Right atrium auricular region (tissue), 2 donors: ENCODE measurements around the gene PLET1. TPM values are rescaled to one million over a fixed set of nuclear protein-coding genes. Genes with fewer than 3 reads are reported as not detected.

Experiments
- DNase-seq: peaks from one replicate; pipeline ENCODE4 v3.0.0-alpha.2; 2019; ENCODE audit warnings: low spot score
- H3K27ac ChIP-seq, 2 donors: fragments of 200-600 bp; sonication (generic); 1 replicate in 1 of 2; 2 replicates in 1 of 2; pipeline ENCODE4 v1.5.1; 2016 to 2019
- H3K27me3 ChIP-seq, 2 donors: fragments of 200-600 bp; sonication (generic); one replicate each; pipeline versions ENCODE4 v1.5.1 to v1.6.0; 2017 to 2019
- H3K36me3 ChIP-seq: fragments of 200-600 bp; sonication (generic); one replicate; pipeline ENCODE4 v1.5.1; 2016
- H3K4me1 ChIP-seq, 2 donors: fragments of 200-600 bp; sonication (generic); one replicate each; pipeline versions ENCODE4 v1.5.1 to v1.6.0; 2017 to 2019
- H3K4me3 ChIP-seq, 2 donors: fragments of 200-600 bp; sonication (generic); 1 replicate in 1 of 2; 2 replicates in 1 of 2; pipeline ENCODE4 v1.5.1; 2017 to 2019; ENCODE audit warnings: mild to moderate bottlenecking in 1 of 2, moderate library complexity in 1 of 2
- H3K9me3 ChIP-seq, 2 donors: fragments of 200-600 bp; sonication (generic); one replicate each; pipeline ENCODE4 v1.5.1; 2019
- CTCF ChIP-seq, 2 donors: fragments of 200-600 bp; sonication (generic); IDR thresholded peaks; one replicate each; pipeline ENCODE4 v1.5.1; 2019; ENCODE audit warnings: antibody characterized with exemption in 2 of 2
- total RNA-seq, 2 donors: library from RNA; depleted of rRNA; stranded (reverse); fragments of >200 nt; gene quantifications; one replicate each; pipeline ENCODE4 v1.1.0, GENCODE V29; 2016

PLET1 gene
- total RNA-seq, 2 donors from 2014 or later, result not detected

- no peaks in the 10 kb centered on the region for H3K9me3 ChIP-seq
- H3K4me1 ChIP-seq, result no peaks in the 10 kb centered on the region
- DNase-seq, result no peak
- no peak for TF ChIP-seq CTCF (IDR thresholded peaks at IDR 0.05)
- no peaks in the 10 kb centered on the region for H3K36me3 ChIP-seq
- H3K4me3 ChIP-seq, result no peak overlapping the region
- H3K27ac ChIP-seq, result no peak overlapping the region
- H3K27me3 ChIP-seq, result no peaks in the 10 kb centered on the region
These were observed 5.5 kb downstream of the PLET1 start for GRCh38 chr11:112255067-112255720.

DNA sequence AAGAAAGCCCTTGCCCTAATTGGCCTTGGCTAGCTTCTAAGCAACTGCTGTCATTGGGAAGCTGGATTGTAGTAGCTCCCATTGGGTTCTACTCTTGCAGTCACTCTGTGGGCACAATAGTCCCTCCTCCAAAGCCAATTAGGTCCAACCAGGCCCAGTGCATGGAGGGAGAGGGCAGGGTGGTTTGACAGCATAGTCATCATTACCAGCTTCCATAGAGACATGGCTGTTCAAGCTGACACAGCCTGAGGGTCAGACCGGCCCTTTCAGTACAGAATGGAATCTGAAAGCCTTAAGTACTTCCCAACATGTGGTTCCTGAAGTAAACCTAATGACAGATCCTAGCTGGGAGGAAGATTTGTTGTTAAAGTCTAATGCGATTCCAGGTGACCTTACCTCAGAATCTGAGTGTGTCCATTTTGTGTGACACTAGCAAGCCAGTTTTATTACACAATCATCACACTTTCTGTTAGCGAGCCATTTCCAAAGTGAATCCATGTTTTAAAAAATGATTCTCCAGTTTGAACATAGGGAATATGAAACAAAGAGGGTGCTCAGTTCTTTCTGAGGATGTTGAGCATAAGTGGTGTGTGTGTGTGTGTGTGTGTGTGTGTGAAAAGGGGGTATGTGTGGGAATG, 6.9 kb downstream of the PLET1 start:
- Histone ChIP-seq H3K4me3 (no peak overlapping the region), H3K9me3 (no peaks in the 10 kb centered on the region), H3K4me1 (no peaks in the 10 kb centered on the region), H3K27ac (no peak overlapping the region), H3K27me3 (no peaks in the 10 kb centered on the region), H3K36me3 (no peaks in the 10 kb centered on the region)
- no peak for DNase-seq
- no peak for TF ChIP-seq CTCF (IDR thresholded peaks at IDR 0.05)

DNA sequence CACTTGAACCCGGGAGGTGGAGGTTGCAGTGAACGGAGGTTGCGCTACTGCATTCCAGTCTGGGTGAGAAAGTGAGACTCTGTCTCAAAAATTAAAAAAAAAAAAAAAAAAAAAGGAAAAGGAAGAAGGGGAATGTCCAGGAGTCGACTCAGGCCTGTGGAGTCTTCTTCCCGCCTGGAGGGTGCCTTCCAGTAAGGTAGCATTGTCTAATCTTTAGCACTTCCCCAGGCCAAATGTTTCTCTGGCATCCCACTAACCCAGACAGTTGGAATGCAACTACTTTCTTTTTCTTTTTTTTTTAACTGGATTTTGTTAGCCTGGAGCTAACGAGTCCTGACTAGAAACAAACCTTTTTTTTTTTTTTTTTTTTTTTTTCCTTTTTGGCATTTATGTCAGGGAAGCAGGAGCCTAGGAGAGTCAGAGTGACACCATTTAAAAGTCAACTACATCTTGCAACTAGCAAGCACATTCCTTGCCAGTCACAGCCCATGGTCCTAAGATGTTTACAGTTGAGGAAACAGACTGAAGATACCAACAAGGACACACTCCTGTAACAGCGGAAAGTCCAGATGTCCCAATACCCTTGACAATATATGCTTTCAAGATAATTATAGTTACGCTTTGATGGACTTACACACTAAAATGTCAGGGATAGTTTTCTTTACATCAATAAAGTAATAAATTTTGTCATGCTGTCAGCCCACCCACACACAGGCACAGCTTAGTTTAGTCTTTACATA, 10.6 kb downstream of the PLET1 start:
- H3K27me3 ChIP-seq, result no peaks in the 10 kb centered on the region
- no peak overlapping the region for H3K27ac ChIP-seq
- no peaks in the 10 kb centered on the region for H3K9me3 ChIP-seq
- no peak for DNase-seq
- no peak overlapping the region for H3K4me3 ChIP-seq
- no peaks in the 10 kb centered on the region for H3K4me1 ChIP-seq
- H3K36me3 ChIP-seq, result no peaks in the 10 kb centered on the region
- TF ChIP-seq CTCF (IDR thresholded peaks at IDR 0.05), result no peak

GRCh38 chr11:112248201-112248600, 12.5 kb downstream of the PLET1 start:
- no peaks in the 10 kb centered on the region for H3K27me3 ChIP-seq
- no peak for DNase-seq
- H3K4me3 ChIP-seq, result no peak overlapping the region
- no peak overlapping the region for H3K27ac ChIP-seq
- H3K36me3 ChIP-seq, result no peaks in the 10 kb centered on the region
- no peaks in the 10 kb centered on the region for H3K4me1 ChIP-seq
- no peaks in the 10 kb centered on the region for H3K9me3 ChIP-seq
- no peak for TF ChIP-seq CTCF (IDR thresholded peaks at IDR 0.05)

DNA sequence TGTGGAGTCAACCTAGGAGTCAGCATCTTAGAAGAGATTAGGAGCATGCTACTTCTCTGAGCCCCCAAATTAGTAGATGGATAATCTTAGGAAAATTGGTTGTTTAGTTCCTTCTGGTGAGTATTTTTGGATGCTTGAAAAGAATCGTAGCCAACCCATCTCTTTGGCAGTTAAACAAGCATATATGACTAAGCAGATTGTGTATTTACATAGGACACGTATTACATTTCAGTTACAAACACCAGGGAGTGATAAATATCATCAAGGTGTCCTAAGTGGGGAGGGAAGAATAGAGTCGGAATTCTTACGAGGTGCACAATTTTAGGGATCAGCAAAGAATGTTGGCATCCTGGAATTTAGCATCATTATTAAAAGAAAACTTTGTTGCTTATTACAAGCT, 13.5 kb downstream of the PLET1 start:
- no peak for DNase-seq

More for the DNA sequence above, 13.5 kb downstream of the PLET1 start:
- Histone ChIP-seq H3K27me3 (no peaks in the 10 kb centered on the region), H3K27ac (no peak overlapping the region), H3K36me3 (no peaks in the 10 kb centered on the region), H3K4me3 (no peak overlapping the region), H3K4me1 (no peaks in the 10 kb centered on the region), H3K9me3 (no peaks in the 10 kb centered on the region)
- no peak for TF ChIP-seq CTCF (IDR thresholded peaks at IDR 0.05)
